PFSK-1 (cell line): Measurements from ENCODE around the gene PLB1.

Source experiments
- FOXP2 ChIP-seq: optimal IDR thresholded peaks from 2 replicates; pipeline ENCODE3; 2011; ENCODE audit warnings: borderline replicate concordance, control low read depth, inconsistent platforms; ENCODE audit not compliant: insufficient read depth; ENCODE audit errors: extremely low read length, extremely low read depth
- POLR2AphosphoS5 ChIP-seq: IDR thresholded peaks from 2 replicates; pipeline ENCODE4 v1.6.1; 2012; ENCODE audit warnings: low read depth, mild to moderate bottlenecking, control low read depth, low read length, moderate library complexity
- SIN3A ChIP-seq: IDR thresholded peaks from 2 replicates; pipeline ENCODE4 v1.6.1; 2012; ENCODE audit warnings: mild to moderate bottlenecking, low read length, moderate library complexity, borderline replicate concordance; ENCODE audit not compliant: insufficient read depth
- TAF1 ChIP-seq: IDR thresholded peaks from 2 replicates; pipeline ENCODE4 v1.6.1; 2012; ENCODE audit warnings: low read length, control low read depth, borderline replicate concordance; ENCODE audit not compliant: insufficient read depth
- TF ChIP-seq, protein P1 (sequence below), 2 experiments: IDR thresholded peaks; 2 replicates each; pipeline versions ENCODE4 v1.6.1 to v1.8.0; 2011 to 2012; ENCODE audit warnings: low read depth in 2 of 2, low read length in 2 of 2, control low read depth in 1 of 2, inconsistent platforms in 1 of 2, mild to moderate bottlenecking in 1 of 2, moderate library complexity in 1 of 2; ENCODE audit not compliant: insufficient read depth in 1 of 2

The PLB1 gene

DNA sequence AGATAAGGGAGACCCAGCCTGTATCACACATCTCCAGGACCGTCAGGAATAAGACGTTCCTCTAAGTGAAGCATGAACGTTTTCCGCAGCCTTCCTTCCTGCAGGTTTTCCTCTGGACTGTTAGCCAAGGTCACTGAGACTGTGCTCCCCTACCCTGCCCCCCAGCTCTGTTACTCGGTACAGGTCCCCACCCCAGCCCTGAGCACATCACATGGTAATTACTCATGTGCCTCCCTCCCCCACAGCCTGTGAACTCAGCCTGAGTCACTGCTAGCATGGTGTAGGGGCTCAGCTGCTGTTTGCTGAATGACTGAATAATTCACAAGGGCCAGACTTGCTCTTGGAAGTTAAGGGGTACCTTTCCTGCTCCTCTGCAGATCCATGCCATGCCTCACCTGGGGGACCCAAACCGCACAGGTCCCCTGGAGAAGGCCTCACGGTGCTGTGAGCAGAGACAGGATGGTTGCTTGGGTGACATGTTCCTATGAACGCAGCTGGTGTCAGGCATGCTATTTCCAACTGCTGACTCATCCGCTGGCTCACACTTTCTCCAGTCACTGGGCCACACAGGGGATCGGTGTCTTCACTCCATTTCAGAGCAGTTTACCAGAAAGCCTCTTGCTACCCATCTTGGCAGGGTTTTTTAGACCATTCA lies 88.2 kb downstream of the PLB1 start:
- TF ChIP-seq FOXP2 (peak; percentile 82), SIN3A (no peak; the same call in 1 of the 2 replicates), TAF1 (no peak)

DNA sequence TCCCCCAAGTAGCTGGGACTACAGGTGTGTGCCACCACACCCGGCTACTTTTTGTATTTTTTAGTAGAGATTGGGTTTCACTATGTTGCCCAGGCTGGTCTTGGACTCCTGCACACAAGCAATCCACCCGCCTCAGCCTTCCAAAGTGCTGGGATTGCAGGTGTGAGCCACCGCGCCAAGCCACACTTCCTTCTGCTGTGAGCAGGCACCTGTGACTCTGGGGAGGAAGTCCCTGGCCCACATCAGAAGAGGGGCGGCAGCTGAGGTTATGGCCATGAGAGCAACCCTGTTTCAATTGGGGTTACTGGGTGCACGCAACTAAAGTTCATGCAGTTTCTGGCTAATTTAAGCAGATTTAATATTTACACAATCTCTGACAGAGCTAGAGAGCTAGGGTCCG lies 91.0 kb downstream of the PLB1 start:
- TF ChIP-seq, protein P1, sequence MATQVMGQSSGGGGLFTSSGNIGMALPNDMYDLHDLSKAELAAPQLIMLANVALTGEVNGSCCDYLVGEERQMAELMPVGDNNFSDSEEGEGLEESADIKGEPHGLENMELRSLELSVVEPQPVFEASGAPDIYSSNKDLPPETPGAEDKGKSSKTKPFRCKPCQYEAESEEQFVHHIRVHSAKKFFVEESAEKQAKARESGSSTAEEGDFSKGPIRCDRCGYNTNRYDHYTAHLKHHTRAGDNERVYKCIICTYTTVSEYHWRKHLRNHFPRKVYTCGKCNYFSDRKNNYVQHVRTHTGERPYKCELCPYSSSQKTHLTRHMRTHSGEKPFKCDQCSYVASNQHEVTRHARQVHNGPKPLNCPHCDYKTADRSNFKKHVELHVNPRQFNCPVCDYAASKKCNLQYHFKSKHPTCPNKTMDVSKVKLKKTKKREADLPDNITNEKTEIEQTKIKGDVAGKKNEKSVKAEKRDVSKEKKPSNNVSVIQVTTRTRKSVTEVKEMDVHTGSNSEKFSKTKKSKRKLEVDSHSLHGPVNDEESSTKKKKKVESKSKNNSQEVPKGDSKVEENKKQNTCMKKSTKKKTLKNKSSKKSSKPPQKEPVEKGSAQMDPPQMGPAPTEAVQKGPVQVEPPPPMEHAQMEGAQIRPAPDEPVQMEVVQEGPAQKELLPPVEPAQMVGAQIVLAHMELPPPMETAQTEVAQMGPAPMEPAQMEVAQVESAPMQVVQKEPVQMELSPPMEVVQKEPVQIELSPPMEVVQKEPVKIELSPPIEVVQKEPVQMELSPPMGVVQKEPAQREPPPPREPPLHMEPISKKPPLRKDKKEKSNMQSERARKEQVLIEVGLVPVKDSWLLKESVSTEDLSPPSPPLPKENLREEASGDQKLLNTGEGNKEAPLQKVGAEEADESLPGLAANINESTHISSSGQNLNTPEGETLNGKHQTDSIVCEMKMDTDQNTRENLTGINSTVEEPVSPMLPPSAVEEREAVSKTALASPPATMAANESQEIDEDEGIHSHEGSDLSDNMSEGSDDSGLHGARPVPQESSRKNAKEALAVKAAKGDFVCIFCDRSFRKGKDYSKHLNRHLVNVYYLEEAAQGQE (IDR thresholded peaks at IDR 0.05; ENCODE audit: insufficient read depth in 1 of 2, low read depth in 2 of 2, low read length in 2 of 2) = no peak
- TF ChIP-seq POLR2AphosphoS5 = no peak
- no peak for TF ChIP-seq SIN3A
- TF ChIP-seq FOXP2 = no peak
- TF ChIP-seq TAF1 = no peak

DNA sequence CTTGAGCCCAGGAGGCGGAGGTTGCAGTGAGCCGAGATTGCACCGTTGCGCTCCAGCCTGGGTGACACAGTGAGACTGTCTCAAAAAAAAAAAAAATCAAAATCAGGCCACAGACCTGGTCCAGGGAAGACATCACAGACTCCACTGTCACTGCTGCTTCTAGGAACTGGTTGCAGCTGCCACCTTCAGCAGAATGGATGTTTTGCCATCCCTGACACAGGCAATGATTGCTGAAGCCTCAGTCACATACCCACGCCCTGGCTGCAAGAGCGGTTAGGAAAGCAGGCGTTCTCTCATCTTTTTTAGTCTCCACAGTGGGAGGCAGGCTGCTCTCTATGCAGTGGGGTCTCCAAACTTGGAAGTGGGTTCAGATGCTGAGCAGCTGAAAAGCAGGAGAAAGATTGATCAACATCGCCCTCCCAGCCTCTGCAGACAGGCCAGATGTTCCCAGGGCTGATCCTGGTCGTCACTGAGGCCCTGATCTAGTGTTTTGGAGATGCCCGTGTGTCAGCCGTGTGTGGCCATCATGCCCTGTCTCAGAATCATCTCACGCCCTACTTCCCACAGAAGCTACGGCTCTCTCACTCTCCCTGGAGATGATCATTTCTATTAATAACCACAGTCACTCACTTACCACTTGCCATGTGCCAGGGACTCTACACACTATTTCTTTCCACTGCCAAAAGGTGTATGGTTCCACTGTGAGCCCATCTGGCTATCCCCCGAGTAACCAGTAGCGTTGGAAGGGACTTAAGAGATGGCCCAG lies 91.8 kb downstream of the PLB1 start:
- TF ChIP-seq SIN3A = no peak
- TF ChIP-seq, protein P1 (IDR thresholded peaks at IDR 0.05; ENCODE audit: insufficient read depth in 1 of 2, low read depth in 2 of 2, low read length in 2 of 2) = no peak
- no peak for TF ChIP-seq POLR2AphosphoS5
- TF ChIP-seq TAF1 = no peak
- no peak for TF ChIP-seq FOXP2

DNA sequence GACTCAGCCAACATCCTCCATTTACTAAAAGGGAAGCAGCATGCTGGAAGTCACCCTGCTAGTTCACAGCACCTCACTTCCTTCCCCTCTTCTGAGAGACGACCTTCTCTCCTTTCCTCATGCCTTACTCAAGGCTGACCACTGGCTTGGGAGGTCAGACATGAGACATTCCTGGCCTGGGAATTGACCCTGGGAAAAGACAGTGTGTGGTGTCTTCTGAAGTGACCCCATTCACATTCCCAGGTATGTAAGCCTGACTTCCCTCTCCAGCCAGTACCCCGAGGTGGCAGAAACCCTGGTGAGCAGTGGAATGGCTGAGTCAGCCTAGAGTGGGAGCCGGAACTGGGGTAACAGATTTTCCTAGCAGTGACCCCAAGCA lies 92.4 kb downstream of the PLB1 start:
- TF ChIP-seq, protein P1 (IDR thresholded peaks at IDR 0.05; ENCODE audit: insufficient read depth in 1 of 2, low read depth in 2 of 2, low read length in 2 of 2) = no peak
- no peak for TF ChIP-seq TAF1
- no peak for TF ChIP-seq SIN3A
- TF ChIP-seq POLR2AphosphoS5 = no peak
- no peak for TF ChIP-seq FOXP2

DNA sequence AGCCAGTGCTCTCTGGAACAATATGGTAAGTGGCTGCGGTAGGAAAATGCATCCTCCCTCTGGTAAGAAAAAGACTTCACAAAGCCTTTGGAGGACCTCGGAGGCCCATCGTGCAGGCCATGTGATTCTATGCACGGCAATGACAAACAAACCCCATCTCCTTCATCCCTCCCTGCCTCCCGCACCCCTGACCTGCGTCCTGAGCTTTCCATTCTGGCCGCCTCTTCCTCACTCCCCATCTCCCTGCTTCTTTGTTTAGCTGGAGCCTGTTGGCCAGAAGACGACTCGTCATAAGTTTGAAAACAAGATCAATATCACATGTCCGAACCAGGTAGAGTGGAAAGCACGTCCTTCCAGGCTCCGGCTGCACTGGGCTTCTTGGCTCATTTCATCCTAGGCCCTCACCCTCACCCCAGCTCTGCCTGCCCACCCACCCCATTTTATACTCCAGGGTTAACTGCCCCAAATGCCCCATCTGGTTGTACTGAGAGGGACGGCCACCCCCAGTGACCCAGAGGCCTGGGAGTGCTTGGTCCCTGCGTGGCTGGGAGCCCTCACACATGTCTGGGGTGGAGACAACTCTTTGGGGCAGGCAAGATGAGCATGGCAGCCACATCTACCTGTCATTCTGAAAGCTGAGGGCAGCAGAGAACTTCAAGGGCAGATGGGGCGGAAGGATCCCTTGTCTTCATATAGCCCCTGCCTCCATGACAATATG lies 94.0 kb downstream of the PLB1 start:
- TF ChIP-seq POLR2AphosphoS5 = no peak
- no peak for TF ChIP-seq SIN3A
- no peak for TF ChIP-seq FOXP2
- TF ChIP-seq, protein P1 (IDR thresholded peaks at IDR 0.05; ENCODE audit: insufficient read depth in 1 of 2, low read depth in 2 of 2, low read length in 2 of 2) = no peak
- no peak for TF ChIP-seq TAF1
